Measurements from ENCODE around the gene IL5. TPM values are rescaled to one million over a fixed set of nuclear protein-coding genes. Genes with fewer than 3 reads are reported as not detected.

The IL5 gene
- total RNA-seq, 2 experiments from 2014 or later = 4.1 to 5.0 TPM

DNA sequence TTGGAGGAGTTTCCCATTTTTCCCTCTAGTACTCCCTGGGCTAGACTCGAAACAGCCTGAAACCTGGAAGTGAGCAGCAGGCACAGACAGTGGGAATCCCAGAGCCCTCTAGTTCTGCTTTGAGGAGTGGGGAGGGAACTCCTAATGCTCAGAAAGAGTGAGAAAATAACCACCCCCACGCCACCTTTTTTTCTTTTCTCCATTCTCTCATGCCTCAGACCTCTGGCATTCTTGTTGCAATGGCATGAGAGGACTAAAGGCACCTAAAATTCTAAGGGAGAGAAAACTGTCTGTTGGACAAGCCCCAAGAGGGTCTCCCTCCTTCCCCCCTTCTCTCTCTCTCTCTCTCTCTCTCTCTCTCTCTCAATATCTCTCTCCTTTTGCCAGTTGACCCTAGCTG is 37.7 kb downstream of the IL5 start:
- H3K9me3 Mint-ChIP-seq = no peaks in the 10 kb centered on the region
- H3K27me3 Mint-ChIP-seq = peaks cover 22% of the 10 kb centered on the region
- H3K4me1 Mint-ChIP-seq (ENCODE audit: low read depth) = peaks cover 4% of the 10 kb centered on the region
- intact Hi-C loops (cut with micrococcal nuclease) = loop anchor here (1.0 kb wide), 1 partner anchor 315 kb away; no protein-coding TSS in a partner anchor
- ChIA-PET POLR2A (interaction anchor here (0.6 kb wide), 1 partner anchor 170 kb away, joined by 4 read pairs; no protein-coding TSS in a partner anchor), CTCF (interaction anchor here (0.6 to 13.6 kb wide), 17 partner anchors 10 to 377 kb away, joined by 3 to 461 read pairs (median 4); no protein-coding TSS in a partner anchor)
- H3K36me3 Mint-ChIP-seq = no peaks in the 10 kb centered on the region
- DNase-seq = no peak
- H3K27ac Mint-ChIP-seq = no peak overlapping the region
- H3K4me3 Mint-ChIP-seq = no peak overlapping the region

DNA sequence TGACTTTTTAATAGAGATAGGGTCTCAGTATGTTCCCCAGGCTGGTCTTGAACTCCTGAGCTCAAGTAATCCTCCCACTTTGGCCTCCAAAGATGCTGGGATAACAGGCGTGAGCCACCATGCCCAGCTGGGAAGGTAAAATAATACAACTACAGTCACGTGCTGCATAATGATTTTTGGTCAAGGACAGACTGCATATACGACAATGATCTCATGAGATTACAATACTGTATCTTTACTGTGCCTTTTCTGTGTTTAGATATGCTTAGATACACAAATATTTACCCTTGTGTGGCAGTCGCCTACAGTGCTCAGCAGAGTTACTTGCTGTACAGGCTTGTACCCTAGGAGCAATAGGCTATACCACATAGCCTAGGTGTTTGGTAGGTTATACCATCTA is 38.6 kb downstream of the IL5 start:
- DNase-seq = no peak
- intact Hi-C loops (cut with micrococcal nuclease) = no loop called here

GRCh38 chr5:132503244-132503643 is 40.1 kb downstream of the IL5 start:
- Mint-ChIP-seq H3K4me1 (ENCODE audit: low read depth) (peaks cover 11% of the 10 kb centered on the region), H3K4me3 (no peak overlapping the region), H3K9me3 (no peaks in the 10 kb centered on the region), H3K27me3 (peaks cover 11% of the 10 kb centered on the region), H3K36me3 (no peaks in the 10 kb centered on the region), H3K27ac (no peak overlapping the region)
- intact Hi-C loops (cut with micrococcal nuclease) = no loop called here
- ChIA-PET CTCF (interaction anchor here (0.8 to 13.6 kb wide), 8 partner anchors 15 to 317 kb away, joined by 3 to 461 read pairs (median 5); no protein-coding TSS in a partner anchor), POLR2A (interaction anchor here (1.1 kb wide), 1 partner anchor 23 kb away, joined by 3 read pairs; no protein-coding TSS in a partner anchor)
- no peak for DNase-seq

More for the DNA sequence above, 38.6 kb downstream of the IL5 start:
- CTCF ChIA-PET = interaction anchor here (1.0 to 13.6 kb wide), 9 partner anchors 17 to 378 kb away, joined by 3 to 461 read pairs (median 4); no protein-coding TSS in a partner anchor
- Mint-ChIP-seq H3K27ac (no peak overlapping the region), H3K4me1 (ENCODE audit: low read depth) (peaks cover 4% of the 10 kb centered on the region), H3K9me3 (no peaks in the 10 kb centered on the region), H3K4me3 (no peak overlapping the region), H3K27me3 (peaks cover 19% of the 10 kb centered on the region), H3K36me3 (no peaks in the 10 kb centered on the region)
- POLR2A ChIA-PET = no interaction called here

DNA sequence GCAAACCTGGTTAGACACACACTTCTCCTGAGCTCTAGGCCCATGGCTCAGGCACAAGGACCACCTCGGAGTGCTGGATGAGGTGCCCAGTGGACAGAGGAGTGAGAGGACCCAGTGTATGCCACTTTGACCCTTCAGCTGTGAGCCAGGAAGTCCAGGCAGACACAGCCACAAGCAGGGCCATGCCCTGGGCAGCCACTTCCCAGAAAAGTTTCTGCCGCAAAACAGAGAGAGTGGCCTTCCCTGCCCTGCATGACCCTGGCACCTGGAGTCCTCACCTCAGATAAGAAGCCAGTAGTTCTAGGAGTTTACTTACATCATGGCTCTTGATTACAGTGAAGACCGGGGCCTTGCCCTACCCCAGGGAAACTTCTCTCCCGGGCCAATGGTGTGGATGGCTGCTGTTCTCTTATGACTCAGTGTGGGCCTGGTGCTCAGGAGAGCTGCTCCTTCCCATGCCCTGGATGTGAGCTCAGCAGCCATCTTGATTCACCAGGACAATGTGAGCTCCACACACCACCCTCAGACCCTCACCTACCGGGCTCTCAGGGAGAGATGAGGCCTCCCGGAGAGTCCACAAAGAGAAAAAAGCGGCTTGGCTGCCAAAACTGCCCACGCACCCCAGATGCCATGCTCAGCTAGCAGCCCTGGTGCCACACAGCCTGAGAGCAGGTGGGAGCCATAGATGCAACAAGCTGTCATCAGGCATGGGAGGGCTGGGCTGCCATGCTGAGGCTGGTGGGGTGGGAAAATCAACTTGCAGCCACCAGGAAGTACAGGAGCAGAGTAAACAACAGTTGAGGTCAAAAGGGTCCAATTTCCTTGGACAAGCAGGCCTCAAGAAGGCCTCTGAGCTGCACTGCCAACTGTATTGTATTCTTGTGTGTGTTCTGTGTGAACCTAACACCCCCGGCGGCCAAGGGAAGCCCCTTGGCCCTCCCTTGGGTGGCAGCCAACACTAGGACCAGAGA is 41.1 kb downstream of the IL5 start:
- Mint-ChIP-seq H3K36me3 (no peaks in the 10 kb centered on the region), H3K9me3 (no peaks in the 10 kb centered on the region), H3K27me3 (peaks cover 5% of the 10 kb centered on the region), H3K27ac (no peak overlapping the region), H3K4me1 (ENCODE audit: low read depth) (peaks cover 18% of the 10 kb centered on the region), H3K4me3 (no peak overlapping the region)
- intact Hi-C loops (cut with micrococcal nuclease) = loop anchor here (1.0 to 2.0 kb wide), 4 partner anchors 116 to 437 kb away; no protein-coding TSS in a partner anchor
- ChIA-PET POLR2A (interaction anchor here (1.1 to 7.4 kb wide), 3 partner anchors 15 to 91 kb away, joined by 3 to 103 read pairs (median 7); partner anchors contain the start of gene IRF1), CTCF (interaction anchor here (0.6 to 13.6 kb wide), 20 partner anchors 9 to 315 kb away, joined by 3 to 461 read pairs (median 6); partner anchors contain the start of gene SLC22A5)
- DNase-seq = no peak

DNA sequence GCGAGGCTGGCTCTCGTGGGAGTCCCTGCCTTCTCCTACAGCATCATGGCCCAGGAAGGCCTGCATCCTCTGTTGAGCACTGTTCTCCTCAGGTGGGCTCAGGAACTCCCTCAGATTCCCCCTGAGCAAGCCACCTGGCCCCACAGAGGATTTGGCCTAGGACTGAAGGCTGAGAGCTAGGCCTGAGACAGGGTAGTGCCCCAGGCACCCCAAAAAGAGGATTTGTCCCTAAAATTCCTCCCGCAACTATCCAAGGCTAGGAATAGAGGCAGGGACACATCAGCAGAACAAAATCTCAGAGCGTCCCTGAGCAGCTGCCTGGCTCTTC is 41.7 kb downstream of the IL5 start:
- H3K4me3 Mint-ChIP-seq = no peak overlapping the region
- H3K27me3 Mint-ChIP-seq = peaks cover 4% of the 10 kb centered on the region
- DNase-seq = no peak
- H3K4me1 Mint-ChIP-seq (ENCODE audit: low read depth) = peaks cover 20% of the 10 kb centered on the region
- intact Hi-C loops (cut with micrococcal nuclease) = loop anchor here (1.0 to 2.0 kb wide), 4 partner anchors 115 to 437 kb away; no protein-coding TSS in a partner anchor
- no peak overlapping the region for H3K27ac Mint-ChIP-seq
- no peaks in the 10 kb centered on the region for H3K36me3 Mint-ChIP-seq
- ChIA-PET CTCF (interaction anchor here (0.9 to 13.6 kb wide), 33 partner anchors 10 to 438 kb away, joined by 3 to 461 read pairs (median 5); partner anchors contain the start of genes IRF1 and SLC22A5), POLR2A (interaction anchor here (0.7 to 7.4 kb wide), 4 partner anchors 14 to 90 kb away, joined by 4 to 103 read pairs (median 8); partner anchors contain the start of gene IRF1)
- no peaks in the 10 kb centered on the region for H3K9me3 Mint-ChIP-seq

GRCh38 chr5:132500931-132501628 is 42.2 kb downstream of the IL5 start:
- H3K4me3 Mint-ChIP-seq = no peak overlapping the region
- peaks cover 3% of the 10 kb centered on the region for H3K27me3 Mint-ChIP-seq
- H3K27ac Mint-ChIP-seq = peak overlapping the region; percentile 43
- no peaks in the 10 kb centered on the region for H3K36me3 Mint-ChIP-seq
- peak; percentile 83 for DNase-seq
- intact Hi-C loops (cut with micrococcal nuclease) = loop anchor here (1.0 to 2.0 kb wide), 4 partner anchors 115 to 436 kb away; no protein-coding TSS in a partner anchor
- POLR2A ChIA-PET = interaction anchor here (0.7 to 7.4 kb wide), 5 partner anchors 14 to 114 kb away, joined by 4 to 103 read pairs (median 10); partner anchors contain the start of gene IRF1
- H3K9me3 Mint-ChIP-seq = no peaks in the 10 kb centered on the region
- CTCF ChIA-PET = interaction anchor here (0.5 to 13.6 kb wide), 52 partner anchors 8 to 437 kb away, joined by 3 to 461 read pairs (median 5); partner anchors contain the start of genes IRF1 and SLC22A5
- peaks cover 20% of the 10 kb centered on the region for H3K4me1 Mint-ChIP-seq (ENCODE audit: low read depth)

DNA sequence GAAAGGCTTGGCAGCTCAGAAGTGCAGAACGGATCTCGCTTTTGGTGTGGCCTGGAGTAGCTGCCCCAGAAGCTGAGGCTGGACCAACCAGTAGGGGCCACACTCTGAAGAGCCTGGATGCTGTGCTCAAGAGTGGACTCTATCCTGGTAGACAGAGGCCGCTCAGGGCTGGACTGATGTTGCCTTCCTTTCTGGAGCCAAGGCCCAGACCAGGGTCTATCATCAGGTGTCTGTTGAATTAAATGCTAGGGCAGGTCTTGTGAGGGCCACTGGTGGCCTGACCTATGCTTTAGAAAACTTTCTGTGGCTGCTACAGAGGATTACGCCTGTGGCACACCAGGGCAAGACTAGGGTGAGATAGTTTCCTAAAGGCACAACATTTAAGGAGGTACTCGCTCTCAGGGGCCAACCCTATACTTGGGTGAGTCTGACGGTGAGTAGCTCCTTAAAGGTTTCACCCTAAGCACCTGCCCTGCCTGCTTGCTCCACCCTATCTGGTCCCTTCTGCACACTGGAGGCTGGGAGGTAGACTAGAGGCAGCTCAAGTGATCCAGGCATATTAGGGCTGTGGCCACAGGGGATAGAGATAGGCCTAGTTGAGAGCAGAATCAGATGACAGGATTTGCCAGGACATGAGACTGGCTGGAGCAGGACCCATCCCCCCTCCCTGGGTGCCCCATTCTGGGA is 42.9 kb downstream of the IL5 start:
- Mint-ChIP-seq H3K9me3 (no peaks in the 10 kb centered on the region), H3K4me3 (no peak overlapping the region), H3K27ac (no peak overlapping the region), H3K4me1 (ENCODE audit: low read depth) (peaks cover 23% of the 10 kb centered on the region), H3K27me3 (no peaks in the 10 kb centered on the region), H3K36me3 (no peaks in the 10 kb centered on the region)
- intact Hi-C loops (cut with micrococcal nuclease) = loop anchor here (2.0 kb wide), 3 partner anchors 228 to 436 kb away; no protein-coding TSS in a partner anchor
- POLR2A ChIA-PET = interaction anchor here (1.6 to 7.4 kb wide), 4 partner anchors 13 to 113 kb away, joined by 7 to 103 read pairs (median 10); partner anchors contain the start of gene IRF1
- DNase-seq = peak; percentile 10
- CTCF ChIA-PET = interaction anchor here (0.5 to 13.6 kb wide), 50 partner anchors 9 to 437 kb away, joined by 3 to 461 read pairs (median 5); partner anchors contain the start of genes IRF1 and SLC22A5

- peaks cover 30% of the 10 kb centered on the region for H3K4me1 Mint-ChIP-seq (ENCODE audit: low read depth)
- H3K9me3 Mint-ChIP-seq = no peaks in the 10 kb centered on the region
- peak overlapping the region; percentile 60 for H3K27ac Mint-ChIP-seq
- no peaks in the 10 kb centered on the region for H3K27me3 Mint-ChIP-seq
- ChIA-PET CTCF (interaction anchor here (1.3 to 13.6 kb wide), 21 partner anchors 9 to 436 kb away, joined by 3 to 461 read pairs (median 7); partner anchors contain the start of genes IRF1 and SLC22A5), POLR2A (interaction anchor here (1.6 to 7.4 kb wide), 3 partner anchors 12 to 112 kb away, joined by 10 to 103 read pairs (median 10); partner anchors contain the start of gene IRF1)
- H3K4me3 Mint-ChIP-seq = no peak overlapping the region
- intact Hi-C loops (cut with micrococcal nuclease) = loop anchor here (2.0 to 10.0 kb wide), 6 partner anchors 58 to 955 kb away; partner anchors contain the start of genes RAD50 and RAPGEF6
- no peaks in the 10 kb centered on the region for H3K36me3 Mint-ChIP-seq
- DNase-seq = peak; percentile 18
Measured at GRCh38 chr5:132499440-132500243, 43.7 kb downstream of the IL5 start.

- DNase-seq = no peak
- peaks cover 39% of the 10 kb centered on the region for H3K4me1 Mint-ChIP-seq (ENCODE audit: low read depth)
- intact Hi-C loops (cut with micrococcal nuclease) = loop anchor here (5.0 to 10.0 kb wide), 3 partner anchors 59 to 954 kb away; partner anchors contain the start of genes RAD50 and RAPGEF6
- H3K27me3 Mint-ChIP-seq = no peaks in the 10 kb centered on the region
- CTCF ChIA-PET = interaction anchor here (0.8 to 13.6 kb wide), 10 partner anchors 34 to 435 kb away, joined by 3 to 461 read pairs (median 18); no protein-coding TSS in a partner anchor
- H3K9me3 Mint-ChIP-seq = no peaks in the 10 kb centered on the region
- POLR2A ChIA-PET = interaction anchor here (1.6 to 7.4 kb wide), 6 partner anchors 11 to 112 kb away, joined by 6 to 103 read pairs (median 40); partner anchors contain the start of gene IRF1
- H3K27ac Mint-ChIP-seq = no peak overlapping the region
- no peaks in the 10 kb centered on the region for H3K36me3 Mint-ChIP-seq
- H3K4me3 Mint-ChIP-seq = no peak overlapping the region
Measured at GRCh38 chr5:132498686-132499271, 44.5 kb downstream of the IL5 start.
